Astrocyte (in vitro differentiated cells and primary cell): ENCODE data around the gene ELP6. TPM values are rescaled to one million over a fixed set of nuclear protein-coding genes. Genes with fewer than 3 reads are reported as not detected.

ENCODE experiments used
- DNase-seq: peaks from one replicate; pipeline ENCODE4 v3.0.0-alpha.2; 2010; ENCODE audit warnings: low read depth
- FAIRE-seq: peaks from 2 replicates; lab custom pipeline; 2011; peaks lifted over from hg19 to GRCh38; lab: Jason Lieb, UNC
- H2AFZ ChIP-seq: 2 replicates; pipeline ENCODE4 v1.6.0; 2012; ENCODE audit warnings: low read depth, low read length, inconsistent platforms
- H3K27ac ChIP-seq: 2 replicates; pipeline ENCODE4 v1.5.1; 2011; ENCODE audit warnings: low read depth, low read length, inconsistent platforms
- H3K27me3 ChIP-seq: 2 replicates; pipeline ENCODE4 v1.6.0; 2011; ENCODE audit warnings: low read length, inconsistent platforms; ENCODE audit not compliant: insufficient read depth
- H3K36me3 ChIP-seq: 2 replicates; pipeline ENCODE4 v1.5.1; 2011; ENCODE audit warnings: low read length, inconsistent platforms; ENCODE audit not compliant: insufficient read depth
- H3K4me1 ChIP-seq: 2 replicates; pipeline ENCODE4 v1.5.1; 2011; ENCODE audit warnings: low read length, inconsistent platforms; ENCODE audit not compliant: insufficient read depth
- H3K4me2 ChIP-seq: 2 replicates; pipeline ENCODE4 v1.6.0; 2012; ENCODE audit warnings: low read length, inconsistent platforms
- H3K4me3 ChIP-seq: 2 replicates; pipeline ENCODE4 v1.5.1; 2011; ENCODE audit warnings: low read depth, mild to moderate bottlenecking, low read length, inconsistent platforms; ENCODE audit not compliant: insufficient read depth
- H3K79me2 ChIP-seq: 2 replicates; pipeline ENCODE4 v1.6.0; 2012; ENCODE audit warnings: mild to moderate bottlenecking, low read length, inconsistent platforms; ENCODE audit not compliant: insufficient read depth
- H3K9ac ChIP-seq: 2 replicates; pipeline ENCODE4 v1.6.0; 2012; ENCODE audit warnings: mild to moderate bottlenecking, low read length, inconsistent platforms
- H3K9me3 ChIP-seq: 2 replicates; pipeline ENCODE4 v1.5.1; 2012; ENCODE audit warnings: low read depth, mild to moderate bottlenecking, low read length, inconsistent platforms; ENCODE audit not compliant: insufficient read depth
- H4K20me1 ChIP-seq: 2 replicates; pipeline ENCODE4 v1.6.0; 2012; ENCODE audit warnings: low read length, inconsistent platforms; ENCODE audit not compliant: insufficient read depth
- H3K27ac Mint-ChIP-seq: one replicate; pipeline ENCODE4 v1.8.0; 2021; ENCODE audit warnings: mild to moderate bottlenecking, mixed read lengths; ENCODE audit not compliant: unreplicated experiment
- H3K27me3 Mint-ChIP-seq: one replicate; pipeline ENCODE4 v1.8.0; 2021; ENCODE audit warnings: low read depth, mixed read lengths; ENCODE audit not compliant: unreplicated experiment
- H3K36me3 Mint-ChIP-seq: one replicate; pipeline ENCODE4 v1.8.0; 2021; ENCODE audit warnings: low read depth, mixed read lengths; ENCODE audit not compliant: unreplicated experiment
- H3K4me1 Mint-ChIP-seq: one replicate; pipeline ENCODE4 v1.8.0; 2021; ENCODE audit warnings: low read depth, mixed read lengths; ENCODE audit not compliant: unreplicated experiment
- H3K4me3 Mint-ChIP-seq: one replicate; pipeline ENCODE4 v1.8.0; 2021; ENCODE audit warnings: mild to moderate bottlenecking, moderate library complexity, mixed read lengths; ENCODE audit not compliant: unreplicated experiment
- H3K9me3 Mint-ChIP-seq: one replicate; pipeline ENCODE4 v1.8.0; 2021; ENCODE audit warnings: mild to moderate bottlenecking, mixed read lengths; ENCODE audit not compliant: unreplicated experiment
- EZH2 ChIP-seq: IDR thresholded peaks from 2 replicates; pipeline ENCODE4 v1.6.1; 2012; ENCODE audit warnings: mild to moderate bottlenecking, low read length, inconsistent platforms; ENCODE audit not compliant: insufficient read depth
- total RNA-seq: library from RNA; stranded (reverse); gene quantifications from 2 replicates; pipeline ENCODE4 v1.2.1, GENCODE V29; 2021
- TF ChIP-seq, protein P1 (sequence below): IDR thresholded peaks from 2 replicates; pipeline ENCODE4 v1.5.1; 2011; ENCODE audit warnings: low read depth, mild to moderate bottlenecking, inconsistent platforms, low read length, moderate library complexity; ENCODE audit not compliant: insufficient read depth

The ELP6 gene
- total RNA-seq, 1 donor from 2014 or later = 27.6 TPM

- Histone ChIP-seq H3K27me3 (no peaks in the 10 kb centered on the region), H3K4me1 (no peaks in the 10 kb centered on the region), H4K20me1 (no peaks in the 10 kb centered on the region), H2AFZ (no peak overlapping the region), H3K9me3 (no peaks in the 10 kb centered on the region), H3K79me2 (no peaks in the 10 kb centered on the region), H3K9ac (no peak overlapping the region), H3K4me2 (no peak overlapping the region), H3K27ac (no peak overlapping the region), H3K4me3 (no peak overlapping the region), H3K36me3 (peaks cover 28% of the 10 kb centered on the region)
- no peak overlapping the region for H3K27ac Mint-ChIP-seq
- FAIRE-seq (no peak), DNase-seq (no peak)
- H3K9me3 Mint-ChIP-seq = no peaks in the 10 kb centered on the region
- no peaks in the 10 kb centered on the region for H3K27me3 Mint-ChIP-seq
- TF ChIP-seq, protein P1, sequence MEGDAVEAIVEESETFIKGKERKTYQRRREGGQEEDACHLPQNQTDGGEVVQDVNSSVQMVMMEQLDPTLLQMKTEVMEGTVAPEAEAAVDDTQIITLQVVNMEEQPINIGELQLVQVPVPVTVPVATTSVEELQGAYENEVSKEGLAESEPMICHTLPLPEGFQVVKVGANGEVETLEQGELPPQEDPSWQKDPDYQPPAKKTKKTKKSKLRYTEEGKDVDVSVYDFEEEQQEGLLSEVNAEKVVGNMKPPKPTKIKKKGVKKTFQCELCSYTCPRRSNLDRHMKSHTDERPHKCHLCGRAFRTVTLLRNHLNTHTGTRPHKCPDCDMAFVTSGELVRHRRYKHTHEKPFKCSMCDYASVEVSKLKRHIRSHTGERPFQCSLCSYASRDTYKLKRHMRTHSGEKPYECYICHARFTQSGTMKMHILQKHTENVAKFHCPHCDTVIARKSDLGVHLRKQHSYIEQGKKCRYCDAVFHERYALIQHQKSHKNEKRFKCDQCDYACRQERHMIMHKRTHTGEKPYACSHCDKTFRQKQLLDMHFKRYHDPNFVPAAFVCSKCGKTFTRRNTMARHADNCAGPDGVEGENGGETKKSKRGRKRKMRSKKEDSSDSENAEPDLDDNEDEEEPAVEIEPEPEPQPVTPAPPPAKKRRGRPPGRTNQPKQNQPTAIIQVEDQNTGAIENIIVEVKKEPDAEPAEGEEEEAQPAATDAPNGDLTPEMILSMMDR = no peak
- no peak for TF ChIP-seq EZH2
- H3K36me3 Mint-ChIP-seq = peaks cover 13% of the 10 kb centered on the region
- H3K4me3 Mint-ChIP-seq = no peak overlapping the region
- H3K4me1 Mint-ChIP-seq = no peaks in the 10 kb centered on the region
These were observed 17.6 kb downstream of the ELP6 start for GRCh38 chr3:47495886-47496285.

- Histone ChIP-seq H3K36me3 (peaks cover 22% of the 10 kb centered on the region), H3K4me3 (no peak overlapping the region), H3K79me2 (no peaks in the 10 kb centered on the region), H2AFZ (no peak overlapping the region), H3K27me3 (no peaks in the 10 kb centered on the region), H3K4me2 (no peak overlapping the region), H3K27ac (no peak overlapping the region), H4K20me1 (no peaks in the 10 kb centered on the region), H3K4me1 (no peaks in the 10 kb centered on the region), H3K9ac (no peak overlapping the region), H3K9me3 (no peaks in the 10 kb centered on the region)
- Mint-ChIP-seq H3K27me3 (no peaks in the 10 kb centered on the region), H3K36me3 (peaks cover 13% of the 10 kb centered on the region), H3K4me3 (no peak overlapping the region), H3K9me3 (no peaks in the 10 kb centered on the region), H3K27ac (no peak overlapping the region), H3K4me1 (no peaks in the 10 kb centered on the region)
- no peak for TF ChIP-seq EZH2
- TF ChIP-seq, protein P1 = no peak
- DNase-seq (no peak), FAIRE-seq (no peak)
These were observed 18.4 kb downstream of the ELP6 start for GRCh38 chr3:47495111-47495510.

GRCh38 chr3:47491777-47492176 is 21.7 kb downstream of the ELP6 start:
- no peak for FAIRE-seq
- Histone ChIP-seq H3K4me2 (no peak overlapping the region), H3K27me3 (no peaks in the 10 kb centered on the region), H3K36me3 (peaks cover 12% of the 10 kb centered on the region), H4K20me1 (no peaks in the 10 kb centered on the region), H3K27ac (no peak overlapping the region), H2AFZ (no peak overlapping the region), H3K9ac (no peak overlapping the region), H3K4me3 (no peak overlapping the region), H3K9me3 (no peaks in the 10 kb centered on the region), H3K4me1 (no peaks in the 10 kb centered on the region), H3K79me2 (no peaks in the 10 kb centered on the region)
- no peaks in the 10 kb centered on the region for H3K27me3 Mint-ChIP-seq
- no peak overlapping the region for H3K27ac Mint-ChIP-seq
- H3K4me3 Mint-ChIP-seq = no peak overlapping the region
- H3K36me3 Mint-ChIP-seq = peaks cover 14% of the 10 kb centered on the region
- H3K9me3 Mint-ChIP-seq = no peaks in the 10 kb centered on the region
- no peak for DNase-seq
- H3K4me1 Mint-ChIP-seq = no peaks in the 10 kb centered on the region
- TF ChIP-seq, protein P1 = no peak
- TF ChIP-seq EZH2 = no peak
